Activated CD4-positive, CD25-positive, alpha-beta regulatory T cell (primary cell): Measurements from ENCODE around the gene TOR4A.
A peak's percentile ranks its signal among the peaks of the same experiment; 100 is the strongest.
"Not testable (repeated sequence)": the region's sequence is repeated elsewhere in the genome, so short reads cannot be mapped to it uniquely, and the experiment has no call there.

Experiments
- DNase-seq, 4 experiments: peaks; one replicate each; lab custom pipeline; 2025; lab: John Stamatoyannopoulos, UW

Gene TOR4A

DNA sequence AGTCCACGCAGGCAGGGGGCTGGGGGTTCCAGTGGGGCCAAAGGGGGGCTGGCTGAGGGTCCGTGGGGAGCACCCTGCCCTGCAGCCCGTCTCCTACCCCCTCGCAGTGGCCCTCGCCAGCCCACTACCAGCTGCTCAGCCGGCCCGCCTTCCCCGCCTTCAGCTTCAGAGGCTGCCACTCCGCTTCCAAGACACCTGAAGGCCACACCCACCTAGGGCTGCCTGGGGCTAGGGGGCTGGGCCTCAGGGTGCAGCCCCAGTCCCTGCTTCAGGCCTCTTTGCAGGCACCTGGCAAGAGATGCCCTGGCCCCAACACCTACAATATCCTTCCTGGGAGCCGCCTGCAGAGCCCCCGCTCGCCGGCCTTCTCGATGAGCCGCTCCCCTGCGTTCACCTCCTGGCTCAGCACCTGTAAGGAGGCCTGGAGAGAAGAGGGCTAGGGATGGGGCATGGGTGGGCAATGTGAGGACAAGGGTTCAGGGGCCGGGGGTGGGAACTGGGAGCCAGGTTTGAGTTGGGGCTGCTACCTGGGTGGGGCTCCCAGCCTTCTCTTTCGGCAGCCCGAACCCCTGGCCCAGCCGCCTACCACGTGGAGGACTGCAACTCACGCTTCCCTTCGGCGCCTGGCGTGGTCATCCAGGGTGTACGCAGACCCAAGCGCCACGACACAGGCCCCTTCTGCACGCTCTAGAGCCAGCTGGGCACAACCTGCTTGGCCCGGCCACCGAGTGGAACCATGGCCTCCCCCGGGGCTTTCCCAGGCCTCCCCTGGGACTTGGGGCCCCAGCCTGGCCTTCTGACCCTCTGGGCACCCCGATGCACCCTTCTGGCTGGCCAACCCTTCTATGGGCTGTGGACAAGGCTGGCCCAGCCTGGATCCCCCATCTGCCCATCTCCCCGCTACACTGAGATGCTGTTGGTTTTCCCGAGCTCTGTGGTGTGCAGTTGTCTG, 24.7 kb upstream of the TOR4A start:
- no peak for DNase-seq

DNA sequence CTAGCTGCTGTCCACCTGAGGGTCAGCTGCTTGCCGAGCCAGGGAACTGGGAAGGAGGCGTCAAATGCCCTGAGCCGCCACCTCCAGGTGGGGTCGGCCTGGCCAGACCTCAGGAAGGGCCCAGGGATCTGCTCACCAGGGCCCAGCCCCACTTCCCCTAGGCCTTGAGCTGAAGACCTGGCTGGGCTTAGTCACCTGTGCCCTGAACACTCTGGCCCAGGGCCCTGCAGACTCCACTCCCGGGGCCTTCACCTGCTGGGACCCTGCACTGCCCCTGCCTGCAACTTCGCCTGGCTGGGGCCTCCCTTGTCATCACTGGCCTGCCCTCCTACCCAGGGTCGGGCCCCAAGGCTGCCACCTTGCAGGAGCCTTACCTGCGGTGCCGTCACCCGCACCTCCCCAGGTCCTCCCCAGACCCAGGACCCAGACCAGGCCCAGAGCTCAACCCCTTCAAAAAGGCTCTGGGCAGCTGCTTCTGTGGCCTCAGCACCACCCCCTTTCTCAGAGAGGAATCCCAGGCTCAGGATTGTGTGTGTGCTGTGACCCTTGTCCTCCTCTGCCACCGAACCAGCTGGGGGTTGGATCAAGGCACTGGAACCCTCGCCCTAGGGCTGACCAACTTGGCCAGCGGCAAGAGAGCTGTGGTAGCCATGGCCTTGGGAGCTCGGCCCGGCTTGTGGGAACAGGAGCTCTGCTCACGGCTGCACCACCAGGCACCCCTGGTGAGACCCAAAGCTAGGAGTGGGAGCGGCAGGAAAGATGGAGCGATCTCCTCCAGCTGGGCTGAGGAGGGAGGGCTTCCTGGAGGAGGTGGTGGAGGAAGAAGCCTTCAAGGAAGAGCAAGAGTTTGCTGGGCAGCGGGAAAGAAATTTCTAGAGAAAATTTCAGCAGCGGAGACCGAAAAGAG, 23.6 kb upstream of the TOR4A start:
- no peak for DNase-seq

DNA sequence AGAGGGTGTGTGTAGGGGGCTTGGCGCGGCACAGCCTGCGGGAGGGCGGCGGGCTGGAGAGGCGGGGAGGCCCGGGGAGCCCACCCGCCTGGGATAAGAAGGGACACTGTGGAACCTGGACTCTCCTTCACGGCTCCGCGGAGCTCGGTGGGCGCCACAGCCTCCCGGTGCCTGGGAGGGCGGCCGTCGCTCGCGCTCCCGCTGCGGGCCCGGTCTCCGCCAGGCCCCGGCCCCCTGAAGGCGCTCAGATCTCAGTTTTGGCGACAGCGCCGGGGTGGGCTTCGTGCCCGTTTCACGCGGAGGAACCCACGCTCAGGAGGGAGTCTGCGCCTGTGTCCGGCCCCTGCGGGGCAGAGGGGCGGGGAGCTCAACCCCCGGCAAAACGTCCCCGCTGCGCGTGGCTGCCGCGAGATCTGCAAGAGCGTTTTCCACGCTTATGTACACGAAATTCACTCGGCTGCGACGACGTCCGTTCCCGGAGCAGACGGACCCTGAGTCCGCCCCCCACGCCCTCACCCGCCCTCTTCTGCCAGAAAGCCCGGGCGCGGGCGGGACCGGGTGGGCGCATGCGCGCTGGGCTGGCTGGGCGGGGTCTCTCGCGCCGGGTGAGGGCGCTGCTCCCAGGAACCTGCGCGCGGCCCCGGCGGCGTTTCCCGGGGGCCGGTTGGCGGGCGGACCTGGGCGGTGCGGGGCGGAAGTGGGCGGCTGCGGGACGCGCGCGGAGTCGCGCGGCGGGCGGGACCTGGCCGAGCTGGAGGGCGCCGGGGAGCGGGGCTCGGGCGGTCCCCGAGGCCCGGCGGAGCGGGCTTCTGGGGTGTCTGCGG, 22.7 kb upstream of the TOR4A start, which contains the start of gene NELFB:
NELFB (plus strand) TSS at position 704 of the 824 bp plus-strand sequence.
- DNase-seq = peak; percentile 93 to 97 (median 95)

DNA sequence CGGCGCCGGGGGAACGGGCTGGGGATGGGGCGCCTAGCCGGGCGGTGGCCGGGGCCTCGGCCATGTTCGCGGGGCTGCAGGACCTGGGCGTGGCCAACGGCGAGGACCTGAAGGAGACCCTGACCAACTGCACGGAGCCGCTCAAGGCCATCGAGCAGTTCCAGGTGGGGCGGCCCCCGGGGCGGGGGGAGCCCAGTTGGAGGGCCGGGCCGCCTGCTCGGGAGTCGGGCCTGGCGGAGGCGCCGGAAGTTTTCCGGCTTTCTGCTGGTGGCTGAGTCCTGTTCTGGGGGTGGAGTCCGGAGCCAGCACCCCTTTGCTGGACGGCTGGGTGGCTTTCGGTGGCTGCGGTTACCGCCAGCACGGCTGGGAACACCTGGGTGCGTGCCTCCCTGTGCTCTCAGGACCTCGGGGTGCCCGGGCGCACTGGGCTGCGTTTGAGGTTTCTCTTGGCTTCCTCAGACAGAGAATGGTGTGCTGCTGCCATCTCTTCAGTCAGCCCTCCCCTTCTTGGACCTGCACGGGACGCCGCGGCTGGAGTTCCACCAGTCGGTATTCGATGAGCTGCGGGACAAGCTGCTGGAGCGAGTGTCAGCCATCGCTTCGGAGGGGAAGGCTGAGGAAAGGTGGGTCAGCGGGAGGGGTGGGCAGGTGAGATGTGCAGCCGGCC, 21.9 kb upstream of the TOR4A start:
- peak in 1 of 4 experiments; percentile 42 for DNase-seq

DNA sequence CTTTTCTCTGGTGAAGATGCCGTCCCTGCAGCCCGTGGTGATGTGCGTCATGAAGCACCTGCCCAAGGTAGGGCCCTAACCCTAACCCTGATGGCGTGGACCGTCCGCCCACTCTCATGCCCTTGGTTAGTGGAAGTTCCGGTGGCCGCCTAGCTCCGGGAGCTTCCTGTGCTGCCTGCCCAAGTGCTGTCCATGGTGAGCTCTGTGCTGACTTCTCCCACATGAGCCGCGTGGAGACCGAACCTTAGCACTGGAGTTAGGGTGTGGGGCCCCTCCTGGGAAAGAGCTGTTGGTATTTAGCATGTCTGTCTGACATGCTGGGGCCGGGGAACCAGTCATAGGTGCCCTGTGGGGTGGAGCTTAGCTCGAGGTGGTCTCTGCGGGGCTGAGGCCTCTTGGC, 21.2 kb upstream of the TOR4A start:
- DNase-seq = no peak

DNA sequence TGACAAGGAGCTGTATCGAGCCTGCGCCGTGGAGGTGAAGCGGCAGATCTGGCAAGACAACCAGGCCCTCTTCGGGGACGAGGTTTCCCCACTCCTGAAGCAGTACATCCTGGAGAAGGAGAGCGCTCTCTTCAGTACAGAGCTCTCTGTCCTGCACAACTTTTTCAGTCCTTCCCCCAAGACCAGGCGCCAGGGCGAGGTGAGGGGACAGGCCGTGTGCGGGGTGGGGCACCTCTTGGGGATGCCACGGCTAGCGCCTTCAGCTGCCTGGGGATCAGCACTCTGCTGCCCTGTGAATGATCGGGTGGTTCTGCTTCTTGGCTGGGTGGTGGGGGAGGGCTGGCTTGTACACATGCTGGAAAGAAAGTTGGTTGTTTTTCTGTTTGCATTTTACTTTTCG, 20.7 kb upstream of the TOR4A start:
- DNase-seq = no peak

DNA sequence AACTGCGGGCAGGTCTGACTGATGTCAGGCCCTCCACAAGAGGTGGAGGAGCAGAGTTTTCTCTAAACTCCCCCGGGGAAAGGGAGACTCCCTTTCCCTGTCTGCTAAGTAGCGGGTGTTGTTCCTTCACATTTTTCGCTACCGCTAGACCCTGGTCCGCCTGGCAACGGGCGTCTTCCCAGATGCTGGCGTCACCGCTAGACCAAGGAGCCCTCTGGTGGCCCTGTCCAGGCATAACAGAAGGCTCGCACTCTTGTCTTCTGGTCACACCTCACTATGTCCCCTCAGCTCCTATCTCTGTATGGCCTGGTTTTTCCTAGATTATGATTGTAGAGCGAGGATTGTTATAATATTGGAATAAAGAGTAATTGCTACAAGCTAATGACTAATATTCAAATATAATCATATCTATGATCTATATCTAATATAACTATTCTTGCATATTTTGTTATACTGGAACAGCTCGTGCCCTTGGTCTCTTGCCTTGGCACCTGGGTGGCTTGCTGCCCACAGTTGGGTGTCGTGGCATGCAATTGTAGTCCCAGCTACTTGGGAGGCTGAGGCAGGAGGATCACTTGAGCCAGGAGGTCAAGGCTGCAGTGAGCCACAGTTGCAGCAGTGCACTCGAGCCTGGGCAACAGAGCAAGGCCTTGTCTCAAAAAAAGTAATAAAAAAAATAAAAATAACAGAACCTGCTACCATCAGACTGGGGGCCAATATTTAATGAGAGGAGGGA, 15.2 kb upstream of the TOR4A start:
- DNase-seq = not testable (repeated sequence)

DNA sequence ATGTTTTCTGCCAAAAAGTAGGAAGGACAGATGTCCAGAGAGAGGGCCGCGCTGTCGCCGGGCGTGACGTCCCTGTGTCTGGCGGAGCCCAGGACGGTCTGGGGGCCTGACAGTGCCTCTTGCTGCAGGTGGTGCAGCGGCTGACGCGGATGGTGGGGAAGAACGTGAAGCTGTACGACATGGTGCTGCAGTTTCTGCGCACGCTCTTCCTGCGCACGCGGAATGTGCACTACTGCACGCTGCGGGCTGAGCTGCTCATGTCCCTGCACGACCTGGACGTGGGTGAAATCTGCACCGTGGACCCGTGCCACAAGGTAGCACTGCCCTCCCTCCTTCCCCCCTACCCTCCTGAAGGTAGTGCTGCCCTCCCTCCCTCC, 14.6 kb upstream of the TOR4A start:
- DNase-seq = no peak

DNA sequence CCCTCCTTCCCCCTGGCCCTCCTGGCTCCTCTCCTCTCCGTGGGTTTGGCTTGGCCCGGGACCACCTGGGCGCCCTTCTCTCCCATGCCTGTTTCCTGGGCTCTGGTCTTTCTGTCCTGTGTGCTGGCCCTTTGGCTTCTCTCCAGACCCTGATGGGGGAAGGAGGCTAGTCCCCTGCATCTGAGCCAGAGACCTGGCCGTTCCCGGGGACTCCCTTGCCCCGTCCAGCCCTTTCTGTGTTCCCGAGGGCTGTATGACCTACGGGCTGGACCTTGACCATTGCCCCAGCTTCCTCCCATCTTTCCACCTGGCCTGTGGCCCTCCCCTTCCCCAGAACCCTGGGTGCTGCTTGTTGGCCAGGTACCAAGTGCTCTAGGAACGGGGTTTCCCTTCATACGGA, 14.0 kb upstream of the TOR4A start:
- no peak for DNase-seq

DNA sequence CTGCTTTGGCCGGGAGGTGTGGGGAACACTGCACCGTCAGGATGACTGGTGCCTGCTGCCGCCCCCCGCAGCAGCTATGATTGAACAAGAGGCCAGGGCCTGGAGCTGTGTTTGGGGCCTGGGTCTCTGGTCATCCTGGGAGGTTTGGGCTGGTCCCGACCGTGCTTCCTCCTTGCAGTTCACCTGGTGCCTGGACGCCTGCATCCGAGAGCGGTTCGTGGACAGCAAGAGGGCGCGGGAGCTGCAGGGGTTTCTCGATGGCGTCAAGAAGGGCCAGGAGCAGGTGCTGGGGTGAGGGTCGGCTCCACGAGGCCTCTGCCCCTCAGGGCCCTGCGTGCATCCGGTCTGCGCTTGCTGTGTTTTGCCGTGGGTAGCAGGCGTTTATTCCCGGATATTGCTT, 13.5 kb upstream of the TOR4A start:
- DNase-seq = no peak

DNA sequence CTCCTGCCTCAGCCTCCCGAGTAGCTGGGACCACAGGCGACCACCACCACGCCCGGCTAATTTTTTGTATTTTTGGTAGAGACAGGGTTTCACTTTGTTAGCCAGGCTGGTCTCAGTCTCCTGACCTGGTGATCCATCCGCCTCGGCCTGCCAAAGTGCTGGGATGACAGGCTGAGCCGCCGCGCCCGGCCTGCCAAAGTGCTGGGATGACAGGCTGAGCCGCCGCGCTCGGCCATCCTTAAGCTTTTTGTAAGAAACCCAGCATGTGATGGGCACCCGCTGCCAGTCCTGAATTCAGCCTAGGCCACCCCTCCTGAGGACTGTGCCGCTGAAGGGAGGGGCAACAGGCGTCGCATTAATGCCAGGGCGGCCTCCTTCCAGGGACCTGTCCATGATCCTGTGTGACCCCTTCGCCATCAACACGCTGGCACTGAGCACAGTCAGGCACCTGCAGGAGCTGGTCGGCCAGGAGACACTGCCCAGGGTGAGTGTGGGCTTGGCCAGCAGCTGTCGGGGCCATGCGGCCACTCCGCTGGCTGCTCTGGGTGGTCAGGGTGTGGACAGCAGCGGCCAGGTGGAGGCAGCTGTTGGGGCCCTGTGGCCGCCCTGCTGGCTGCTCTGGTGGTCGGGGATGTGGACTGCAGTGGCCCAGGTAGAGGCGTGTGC, 11.9 kb upstream of the TOR4A start:
- DNase-seq = no peak

DNA sequence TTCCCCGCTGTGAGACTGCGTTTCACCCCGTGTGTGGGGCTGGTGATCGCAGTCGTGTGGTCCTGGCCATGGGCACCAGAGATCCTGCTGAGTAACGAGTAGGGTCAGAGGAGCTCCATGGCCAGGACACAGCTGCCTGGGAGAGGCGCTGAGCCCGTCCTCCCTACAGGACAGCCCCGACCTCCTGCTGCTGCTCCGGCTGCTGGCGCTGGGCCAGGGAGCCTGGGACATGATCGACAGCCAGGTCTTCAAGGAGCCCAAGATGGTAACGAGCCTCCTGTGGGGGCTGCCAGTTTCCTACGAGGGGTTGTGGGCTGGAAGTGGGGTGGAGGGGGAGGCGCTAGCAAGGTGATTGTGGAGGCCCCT, 11.4 kb upstream of the TOR4A start:
- no peak for DNase-seq

DNA sequence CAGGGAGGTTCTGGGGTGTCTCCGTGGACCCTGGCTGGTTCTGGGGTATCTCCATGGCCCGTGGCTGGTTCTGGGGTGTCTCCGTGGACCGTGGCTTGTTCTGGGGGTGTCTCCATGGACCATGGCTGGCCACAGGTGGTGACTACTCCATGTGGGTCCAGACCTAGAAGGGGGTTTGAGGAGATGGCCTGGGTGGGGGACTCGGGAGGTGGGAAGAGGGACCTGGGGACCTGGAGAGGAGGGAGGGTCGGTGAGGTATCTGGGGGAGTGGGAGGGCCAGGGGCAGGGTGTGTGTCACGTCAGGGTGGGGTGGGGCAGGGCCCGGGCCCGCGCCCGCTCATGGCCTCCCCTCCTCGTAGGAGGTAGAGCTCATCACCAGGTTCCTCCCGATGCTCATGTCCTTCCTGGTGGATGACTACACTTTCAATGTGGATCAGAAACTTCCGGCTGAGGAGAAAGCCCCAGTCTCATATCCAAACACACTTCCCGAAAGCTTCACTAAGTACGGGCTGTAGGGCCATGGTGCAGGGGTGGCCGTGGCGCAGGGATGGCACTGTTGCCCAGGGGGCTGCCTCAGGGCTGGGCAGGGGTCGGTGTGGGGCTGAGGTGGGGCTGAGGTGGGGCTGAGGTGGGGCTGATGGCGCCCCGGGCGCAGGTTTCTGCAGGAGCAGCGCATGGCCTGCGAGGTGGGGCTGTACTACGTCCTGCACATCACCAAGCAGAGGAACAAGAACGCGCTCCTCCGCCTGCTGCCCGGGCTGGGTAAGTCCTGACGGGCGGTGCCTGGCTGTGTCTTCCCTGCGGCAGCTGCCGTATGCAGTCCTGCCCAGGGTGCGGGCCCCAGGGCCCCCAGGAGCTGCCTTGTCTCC, 10.7 kb upstream of the TOR4A start:
- no peak for DNase-seq

DNA sequence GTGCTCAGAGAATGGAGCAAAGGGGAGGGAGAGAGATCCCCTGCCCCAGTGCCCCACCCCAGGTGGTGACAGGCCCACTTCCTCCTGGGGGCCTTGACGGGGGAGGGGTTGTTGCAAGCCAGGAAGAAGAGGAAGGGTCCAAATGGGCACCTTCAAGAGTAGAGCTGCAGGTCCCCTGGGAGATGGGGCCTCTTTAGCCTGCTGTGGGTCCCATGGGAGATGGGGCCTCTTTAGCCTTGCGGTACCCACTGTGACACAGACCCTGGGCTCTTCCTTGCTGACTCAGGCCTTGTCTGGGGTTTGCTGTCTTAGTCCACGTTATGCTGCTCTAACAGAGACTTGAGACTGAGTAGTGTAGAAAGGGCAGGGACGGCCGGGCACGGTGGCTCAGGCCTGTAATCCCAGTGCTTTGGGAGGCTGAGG, 9.6 kb upstream of the TOR4A start:
- DNase-seq = no peak

DNA sequence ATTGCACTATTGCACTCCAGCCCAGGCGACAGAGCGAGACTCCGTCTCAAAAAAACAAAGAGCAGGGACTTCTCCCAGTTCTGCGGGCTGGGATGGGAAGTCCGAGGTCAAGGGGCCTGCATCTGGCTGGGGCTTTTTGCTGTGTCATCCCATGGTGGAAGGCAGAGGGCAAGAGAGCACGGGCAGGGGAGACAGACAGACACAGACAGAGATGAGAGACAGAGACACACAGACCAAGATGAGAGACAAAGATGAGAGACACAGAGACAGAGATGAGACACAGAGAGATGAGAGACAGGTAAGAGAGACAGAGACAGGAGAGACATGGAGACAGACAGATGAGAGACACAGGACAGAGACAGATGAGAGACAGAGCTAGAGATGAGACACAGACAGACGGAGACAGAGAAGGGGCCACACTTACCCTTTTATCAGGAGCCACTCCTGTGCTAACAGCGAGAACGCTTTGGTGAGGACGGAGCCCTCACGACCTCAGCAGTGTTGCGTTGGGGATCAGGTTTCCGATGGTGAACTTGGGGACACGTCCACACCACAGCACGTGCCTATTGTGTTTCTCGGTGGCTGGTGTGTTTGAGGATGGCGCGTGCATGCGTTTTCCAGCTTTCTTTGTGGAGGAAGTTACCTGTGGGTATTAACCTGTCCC, 8.9 kb upstream of the TOR4A start:
- DNase-seq = no peak

DNA sequence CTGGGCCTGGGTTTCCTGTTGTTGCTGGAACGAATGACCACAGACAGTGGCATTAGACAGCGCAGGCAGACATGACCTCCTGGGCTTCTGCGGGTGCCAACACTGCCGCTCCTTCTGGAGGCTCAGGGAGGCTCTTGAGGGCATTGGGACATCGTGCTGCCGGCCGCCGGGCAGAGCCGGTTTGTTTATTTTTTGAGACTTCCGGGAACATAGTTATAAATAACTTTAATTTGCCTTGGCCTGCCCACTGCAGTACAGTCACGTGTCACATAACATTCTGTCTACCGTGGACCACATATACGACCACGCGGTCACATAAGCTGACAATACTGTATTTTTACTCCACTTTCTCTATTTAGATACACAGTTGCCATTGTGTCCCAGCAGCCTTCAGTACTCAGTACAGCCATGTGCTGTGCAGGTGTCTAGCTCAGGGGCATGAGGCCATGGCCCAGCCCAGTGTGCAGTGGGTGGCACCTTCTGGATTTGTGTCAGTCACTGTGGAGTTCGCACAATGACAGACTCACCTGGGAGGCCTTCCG, 8.2 kb upstream of the TOR4A start:
- DNase-seq = no peak

DNA sequence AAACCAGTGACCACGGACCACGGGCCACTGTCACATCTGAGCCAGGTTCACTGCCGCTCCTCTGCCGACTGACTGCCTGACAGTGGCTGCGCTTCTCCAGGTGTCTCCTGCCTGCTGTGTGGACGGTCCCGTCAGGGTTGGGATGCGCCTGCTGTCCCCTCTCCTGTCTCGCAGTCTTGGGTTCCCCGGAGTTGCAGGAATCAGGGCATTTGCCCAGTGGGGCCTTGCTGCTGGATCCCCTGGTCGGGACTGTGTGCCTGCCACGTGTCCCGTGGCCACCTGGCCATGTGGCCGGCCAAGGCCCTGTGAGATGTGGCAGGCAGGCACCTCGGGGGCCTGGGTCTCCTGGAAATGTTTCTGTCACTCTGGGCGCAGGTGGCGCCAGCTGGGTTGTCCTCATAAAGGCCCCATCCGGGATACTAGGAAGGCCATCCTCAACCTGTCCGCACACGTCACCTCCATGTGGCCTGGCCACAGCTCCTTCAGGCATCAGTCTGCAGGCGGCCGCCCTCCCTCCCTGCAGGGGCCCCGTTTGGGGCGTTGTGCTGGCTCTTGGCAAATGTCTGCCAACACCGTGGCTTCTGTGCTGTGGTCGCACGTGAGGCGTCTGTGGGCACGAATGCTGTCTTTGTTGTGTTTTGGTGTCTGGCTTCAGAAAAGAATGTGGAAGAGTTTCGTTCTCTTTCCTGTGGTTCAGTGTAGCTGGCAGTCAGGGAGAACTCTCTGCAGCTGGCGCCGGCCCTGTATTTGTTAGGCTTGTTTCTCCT, 6.4 kb upstream of the TOR4A start:
- no peak for DNase-seq

DNA sequence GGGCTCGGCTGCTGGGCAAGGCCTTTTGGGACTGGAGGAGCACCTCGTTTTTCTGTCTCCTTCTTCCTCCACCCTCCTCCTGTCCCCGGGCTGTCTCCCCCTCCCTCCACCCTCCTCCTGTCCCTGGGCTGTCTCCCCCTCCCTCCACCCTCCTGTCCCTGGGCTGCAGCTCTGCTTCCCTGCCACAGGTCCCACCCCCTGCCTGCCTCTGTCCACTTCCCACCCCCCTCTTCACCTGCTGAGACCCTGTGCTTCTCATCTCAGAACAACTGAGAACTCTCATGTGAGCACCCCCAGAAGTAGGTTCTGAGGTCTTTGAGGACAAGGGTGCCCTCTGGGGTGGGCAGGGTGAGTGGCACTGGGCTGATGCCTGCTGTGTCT, 5.8 kb upstream of the TOR4A start:
- no peak for DNase-seq
